Stimulated activated CD8-positive, alpha-beta memory T cell treated with anti-CD3 and anti-CD28 coated beads, Interleukin-12 subunit alpha, Interleukin-12 subunit beta, amount 100 ng/mL, for 24 hours (primary cell): ENCODE results near the gene HMGN1.
A peak's percentile ranks its signal among the peaks of the same experiment; 100 is the strongest.

ENCODE experiments used
- DNase-seq: peaks from one replicate; pipeline ENCODE4 v3.0.0-alpha.2; 2020; ENCODE audit errors: extremely low read depth

The HMGN1 gene

DNA sequence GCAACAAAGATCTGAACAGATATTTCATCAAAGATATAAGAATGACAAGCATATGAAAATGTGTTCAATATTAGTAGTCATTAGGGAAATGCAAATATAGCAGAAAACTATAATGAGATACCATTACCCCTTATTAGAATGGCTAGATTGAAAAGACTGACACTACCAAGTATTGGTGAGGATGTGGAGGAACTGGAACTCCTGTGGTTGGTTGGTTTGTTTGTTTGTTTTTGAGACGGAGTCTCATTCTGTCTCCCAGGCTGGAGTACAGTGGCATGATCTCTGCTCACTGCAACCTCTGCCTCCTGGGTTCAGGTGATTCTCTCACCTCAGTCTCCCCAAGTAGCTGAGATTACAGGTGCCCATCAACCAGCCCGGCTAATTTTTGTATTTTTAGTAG lies 18.9 kb upstream of the HMGN1 start:
- DNase-seq = no peak

- DNase-seq = no peak
Observed at GRCh38 chr21:39366563-39366962, 17.7 kb upstream of the HMGN1 start.

- no peak for DNase-seq
Observed at GRCh38 chr21:39364949-39365348, 16.1 kb upstream of the HMGN1 start.

DNA sequence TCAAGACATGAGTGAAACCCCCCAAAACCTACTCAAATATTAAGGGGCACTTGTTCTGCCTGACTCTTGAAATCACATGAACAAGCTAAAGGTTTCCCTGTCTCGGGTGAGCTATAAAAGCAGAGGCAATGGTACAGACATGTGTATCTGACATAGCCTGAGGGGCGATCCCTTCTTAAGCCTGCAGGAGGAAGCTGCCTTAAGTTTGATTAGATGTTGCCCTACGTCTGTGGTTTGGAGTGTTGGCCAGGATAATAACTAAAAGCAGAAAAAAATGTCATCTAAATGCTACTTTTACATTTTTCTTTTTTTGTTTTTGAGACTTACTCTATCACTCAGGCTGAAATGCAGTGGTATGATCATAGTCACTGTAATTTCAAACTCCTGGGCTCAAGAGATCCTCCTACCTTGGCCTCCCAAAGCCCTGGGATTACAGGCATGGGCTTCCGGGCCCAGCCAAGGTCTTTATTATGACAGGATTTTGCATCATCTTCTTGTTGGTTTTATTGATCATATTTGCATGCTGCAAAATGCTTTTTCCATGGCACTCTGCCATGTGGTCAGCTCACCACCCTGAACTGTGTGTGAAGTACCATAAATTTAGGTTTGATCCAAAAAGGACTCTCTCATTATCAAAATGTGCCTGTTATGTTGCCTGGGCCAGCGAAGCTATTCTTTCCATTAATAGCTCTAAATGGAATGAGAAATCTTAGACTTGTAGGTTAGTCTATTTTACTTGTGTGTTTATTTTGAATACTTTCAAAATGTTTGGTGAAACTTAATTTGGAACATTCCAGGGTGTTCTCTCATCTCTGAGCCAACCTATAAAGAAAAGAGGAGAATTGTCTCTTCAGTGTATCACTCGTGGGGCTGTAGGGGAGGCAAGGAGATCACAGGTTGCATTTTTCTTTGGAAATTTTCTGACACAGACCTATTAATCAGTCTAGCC lies 15.0 kb upstream of the HMGN1 start:
- DNase-seq = no peak

GRCh38 chr21:39362733-39363132 lies 13.8 kb upstream of the HMGN1 start:
- no peak for DNase-seq

GRCh38 chr21:39359382-39359781 lies 10.5 kb upstream of the HMGN1 start:
- no peak for DNase-seq

GRCh38 chr21:39353295-39353694 lies 4.4 kb upstream of the HMGN1 start:
- DNase-seq = no peak

DNA sequence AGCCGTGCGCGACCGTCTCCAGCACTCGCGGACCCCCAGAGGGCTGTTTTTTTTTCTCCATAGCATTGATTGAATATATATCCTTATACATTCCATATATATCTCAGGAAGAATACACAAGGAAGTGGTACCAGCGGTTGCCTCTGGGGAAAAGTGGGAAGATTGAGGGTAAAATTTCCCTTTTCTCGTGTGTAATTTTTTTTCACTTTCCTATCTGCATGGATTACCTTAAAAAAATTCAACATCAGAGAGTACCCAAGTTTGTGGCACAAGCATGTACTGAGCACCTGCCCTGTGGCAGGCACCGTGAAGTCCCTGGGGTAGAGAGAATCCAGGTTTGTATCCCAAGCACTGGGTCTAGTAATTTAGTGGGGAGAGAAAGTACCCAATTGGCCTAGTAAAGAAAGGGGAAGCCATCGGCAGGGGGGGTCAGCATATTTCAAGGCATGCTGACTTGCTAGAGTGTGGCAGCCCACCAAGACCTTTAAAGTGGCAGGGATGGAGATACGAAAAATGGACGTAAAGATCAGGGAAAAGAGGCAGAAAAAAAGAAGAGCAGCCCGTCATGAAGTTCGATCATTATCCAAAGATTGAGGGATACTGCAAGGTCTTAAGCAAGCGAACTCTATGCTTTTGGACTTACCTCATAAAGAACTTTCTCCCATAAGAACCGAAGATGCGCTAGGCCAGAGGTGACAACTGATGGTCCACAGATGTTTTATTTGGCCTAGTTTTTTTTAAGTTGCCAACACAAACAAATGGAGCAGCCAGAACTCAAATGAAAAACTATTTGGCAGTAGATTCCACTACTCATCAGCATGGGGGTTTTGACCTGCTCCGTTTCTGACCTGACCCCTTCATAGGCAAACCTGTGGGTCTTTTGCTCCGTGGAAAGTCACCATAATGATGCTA lies 1.5 kb upstream of the HMGN1 start:
- no peak for DNase-seq

GRCh38 chr21:39349211-39350093 lies 564 bp upstream of the HMGN1 start:
- DNase-seq = peak; percentile 98

- DNase-seq = no peak
Observed at GRCh38 chr21:39348040-39348354, 891 bp downstream of the HMGN1 start.

- DNase-seq = no peak
Observed at GRCh38 chr21:39347537-39347936, 1.4 kb downstream of the HMGN1 start.

DNA sequence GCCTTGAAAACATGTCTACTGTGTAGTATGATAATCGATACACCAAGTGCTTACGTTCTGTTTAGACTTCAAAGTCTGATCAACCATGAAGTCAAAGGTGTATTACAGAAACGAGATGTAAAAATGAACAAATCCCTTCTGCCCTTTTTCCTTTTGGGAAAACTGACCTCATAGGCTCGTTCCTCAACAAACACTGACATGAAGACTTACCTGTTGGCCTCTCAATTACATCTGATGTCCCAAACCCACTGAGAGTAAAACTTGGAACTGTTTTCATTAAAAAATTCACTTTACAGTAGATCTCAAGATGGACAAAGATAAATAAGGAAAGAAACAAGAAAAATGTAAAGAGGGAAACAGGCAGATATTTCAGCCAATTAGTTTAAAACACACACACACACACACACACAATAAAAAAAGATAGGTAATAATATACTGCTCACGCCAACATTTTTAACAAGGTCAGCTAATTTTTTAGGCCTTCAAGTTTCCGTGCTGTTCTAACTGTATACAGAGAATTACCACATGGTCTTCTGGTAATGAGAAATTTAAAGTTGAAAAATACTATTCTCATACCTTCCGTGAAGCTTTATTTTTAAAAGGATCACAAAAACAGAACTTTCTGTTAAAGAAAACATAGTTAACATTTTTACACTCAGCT lies 2.1 kb downstream of the HMGN1 start:
- DNase-seq = no peak

DNA sequence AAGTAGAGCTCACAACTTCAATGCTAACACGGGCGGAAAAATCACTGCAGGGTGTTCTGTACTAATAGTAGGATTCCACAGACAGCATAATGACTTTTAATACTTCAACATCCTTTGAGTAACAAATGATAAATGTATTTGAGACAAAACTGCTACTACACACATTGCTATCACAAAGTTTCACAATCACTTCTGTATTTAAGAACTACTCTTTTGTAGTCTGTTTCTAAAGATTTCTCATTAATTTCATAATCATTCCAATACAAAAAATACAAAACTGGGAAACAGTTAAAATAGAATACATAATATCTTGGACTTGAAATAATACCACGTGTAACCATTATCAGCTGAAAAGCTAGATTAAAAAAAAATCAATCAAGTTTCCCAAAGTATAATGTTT lies 2.7 kb downstream of the HMGN1 start:
- no peak for DNase-seq

GRCh38 chr21:39345440-39345839 lies 3.4 kb downstream of the HMGN1 start:
- no peak for DNase-seq

DNA sequence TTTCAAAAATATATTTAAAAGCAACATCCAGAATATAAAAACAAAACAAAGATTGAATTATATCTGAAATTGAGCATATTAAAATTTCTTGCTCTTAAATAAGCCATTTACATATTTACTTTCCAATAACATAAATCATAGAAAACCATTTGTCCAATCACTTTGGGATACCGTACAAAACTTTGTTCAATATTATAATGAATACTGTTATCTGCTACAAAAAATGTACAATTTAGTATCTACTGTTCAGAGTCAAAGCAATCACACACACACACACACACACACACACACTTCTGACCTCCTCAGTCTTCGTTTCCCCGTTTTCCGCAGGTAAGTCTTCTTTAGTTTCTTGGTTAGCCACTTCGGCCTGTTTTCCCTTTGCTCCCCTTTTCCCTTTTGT lies 4.0 kb downstream of the HMGN1 start:
- no peak for DNase-seq

DNA sequence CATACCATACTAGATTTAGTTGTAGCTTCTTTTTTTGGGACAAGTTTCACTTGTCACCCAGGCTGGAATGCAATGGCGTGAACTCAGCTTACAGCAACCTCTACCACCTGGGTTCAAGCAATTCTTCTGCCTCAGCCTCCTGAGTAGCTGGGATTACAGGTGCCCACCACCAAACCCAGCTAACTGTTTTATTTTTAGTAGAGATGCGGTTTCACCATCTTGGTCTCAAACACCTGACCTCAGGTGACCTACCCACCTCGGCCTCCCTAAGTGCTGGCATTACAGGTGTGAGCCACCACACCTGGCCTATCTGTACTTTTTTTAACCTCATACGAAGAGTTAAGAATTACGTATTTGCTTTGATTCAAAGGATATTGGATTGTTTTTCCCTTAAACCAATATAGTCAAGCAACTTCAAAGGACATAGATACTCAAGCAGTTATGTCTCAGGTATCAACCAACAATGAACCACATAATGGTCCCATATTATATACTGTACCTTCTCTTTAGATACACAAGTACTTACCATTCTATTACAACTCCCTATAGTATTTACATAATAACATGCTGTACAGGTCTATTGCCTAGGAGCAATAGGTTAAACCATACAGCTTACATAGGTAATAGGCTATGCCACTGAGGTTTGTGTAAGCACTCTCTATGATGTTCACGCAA lies 7.5 kb downstream of the HMGN1 start:
- no peak for DNase-seq

GRCh38 chr21:39340687-39341086 lies 8.2 kb downstream of the HMGN1 start:
- DNase-seq = no peak

GRCh38 chr21:39339231-39339630 lies 9.7 kb downstream of the HMGN1 start:
- no peak for DNase-seq

GRCh38 chr21:39336457-39337008 lies 12.4 kb downstream of the HMGN1 start:
- no peak for DNase-seq

DNA sequence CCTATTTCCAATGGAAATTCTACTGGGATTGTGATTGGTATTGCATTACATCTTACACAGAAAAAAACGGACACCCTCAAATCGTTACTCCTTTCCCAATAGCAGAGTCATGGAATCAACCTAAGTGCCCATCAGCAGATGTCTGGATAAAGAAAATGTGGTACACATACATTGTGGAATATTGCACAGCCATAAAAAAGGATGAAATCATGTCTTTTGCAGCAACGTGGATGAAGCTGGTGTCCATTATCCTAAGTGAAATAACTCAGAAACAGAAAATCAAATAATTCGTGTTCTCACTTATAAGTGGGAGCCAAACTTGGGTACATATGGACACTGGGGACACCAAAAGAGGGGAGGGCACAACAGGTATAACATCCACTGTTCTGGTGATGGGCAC lies 14.3 kb downstream of the HMGN1 start:
- no peak for DNase-seq
